ENCODE results near the gene PCYT1A.
"Not testable (repeated sequence)": the region's sequence is repeated elsewhere in the genome, so short reads cannot be mapped to it uniquely, and the experiment has no call there.

Gene PCYT1A

DNA sequence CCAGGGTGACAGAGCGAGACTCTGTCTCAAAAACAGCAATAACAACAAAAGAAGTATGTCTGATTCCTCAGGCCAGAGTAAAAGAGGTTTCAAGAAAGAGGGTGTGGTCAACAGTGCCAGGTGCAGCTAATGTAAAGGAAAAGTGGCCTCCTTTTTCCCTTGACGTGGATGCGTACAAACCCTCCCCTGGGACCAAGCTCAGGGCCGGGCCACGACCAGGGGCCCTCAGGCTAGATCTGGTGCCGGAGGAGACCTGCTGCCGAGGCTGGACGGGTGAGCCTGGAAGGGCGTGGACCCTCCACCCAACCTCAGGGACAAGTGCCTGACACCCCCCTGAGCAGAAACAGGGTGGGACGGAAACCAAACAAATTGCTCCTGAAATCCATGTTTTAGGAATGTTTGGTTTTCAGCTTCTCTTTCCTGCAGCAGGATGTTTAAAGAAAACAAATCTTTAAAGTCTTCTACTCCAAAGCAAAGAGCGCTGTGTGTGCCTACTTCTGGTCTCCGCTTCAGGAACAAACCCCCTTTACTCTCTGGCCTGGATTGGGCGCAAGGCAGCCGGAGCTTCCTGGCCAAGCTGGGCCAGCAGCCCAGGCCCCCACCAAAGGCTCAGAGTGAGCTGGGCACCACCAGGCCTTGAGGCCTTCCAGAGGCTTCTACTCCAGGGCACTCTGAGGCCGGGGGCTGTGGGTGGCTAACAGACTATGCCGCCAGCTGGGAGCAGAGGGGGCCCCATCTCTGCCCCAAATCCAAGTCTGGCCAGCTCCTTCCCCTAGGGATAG lies 97.8 kb downstream of the PCYT1A start:
- no peak for DNase-seq

DNA sequence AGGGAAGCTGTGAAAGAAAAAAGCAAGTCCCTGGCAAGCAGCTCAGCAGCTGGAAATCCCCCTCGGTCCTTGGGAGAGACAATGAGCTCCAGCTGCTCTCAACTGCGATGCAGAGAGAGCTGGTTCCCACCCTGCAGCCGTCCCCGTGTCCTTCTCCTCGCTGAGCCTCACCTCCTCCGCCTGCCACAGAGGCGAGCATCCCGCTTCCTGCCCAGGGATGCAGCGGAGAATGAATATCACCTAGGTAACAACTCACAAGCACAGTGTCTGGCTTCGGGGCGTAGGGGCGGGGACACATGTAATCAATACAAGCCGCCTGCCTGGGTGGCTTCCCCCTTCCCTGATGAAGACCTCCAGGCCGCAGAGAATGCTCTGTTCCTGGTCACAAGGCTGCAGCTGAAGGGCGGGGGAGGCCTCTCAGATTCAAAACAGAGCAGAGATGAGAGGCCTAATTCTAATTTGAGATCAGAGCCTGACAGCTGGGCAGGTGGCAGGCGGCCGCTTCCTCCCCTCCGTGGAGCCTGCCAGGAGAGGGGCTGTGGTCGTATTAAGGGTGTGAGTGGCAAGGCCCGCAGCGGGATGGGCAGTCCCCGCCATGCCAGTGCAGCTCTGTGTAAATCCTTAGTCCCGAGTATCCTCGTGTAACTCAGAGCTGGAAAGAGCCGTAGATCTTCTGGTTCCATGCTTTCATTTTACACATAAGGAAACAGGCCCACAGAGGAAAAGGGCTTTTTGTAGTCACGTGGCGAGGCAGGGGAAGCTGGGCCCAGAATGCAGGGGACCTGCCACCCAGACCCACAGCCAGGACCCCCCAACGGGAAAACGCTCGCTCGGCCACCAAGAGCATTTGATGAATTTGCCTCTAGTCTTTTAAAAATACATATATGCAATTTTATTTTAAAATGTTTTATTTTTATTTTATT lies 100.6 kb downstream of the PCYT1A start:
- no peak for DNase-seq

DNA sequence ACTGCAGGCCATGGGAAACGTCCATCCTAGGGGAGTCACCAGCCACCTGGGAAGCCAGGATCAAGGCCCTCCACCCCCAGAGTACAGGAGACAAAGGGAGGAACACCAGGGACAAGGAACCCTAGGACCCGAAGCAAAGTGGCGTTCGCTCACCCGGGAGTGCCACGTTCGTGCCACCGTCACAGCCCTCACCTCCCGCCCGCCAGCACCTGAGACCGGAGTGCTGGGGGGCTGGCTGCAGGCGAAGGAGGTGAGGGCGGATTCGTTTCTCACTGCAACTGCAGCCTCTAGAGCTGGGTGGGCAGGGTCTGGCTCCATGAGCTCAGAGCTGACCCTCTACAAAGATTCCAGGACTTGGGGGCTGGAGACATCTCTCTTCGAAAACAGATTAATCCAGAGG lies 102.6 kb downstream of the PCYT1A start:
- no peak for DNase-seq

DNA sequence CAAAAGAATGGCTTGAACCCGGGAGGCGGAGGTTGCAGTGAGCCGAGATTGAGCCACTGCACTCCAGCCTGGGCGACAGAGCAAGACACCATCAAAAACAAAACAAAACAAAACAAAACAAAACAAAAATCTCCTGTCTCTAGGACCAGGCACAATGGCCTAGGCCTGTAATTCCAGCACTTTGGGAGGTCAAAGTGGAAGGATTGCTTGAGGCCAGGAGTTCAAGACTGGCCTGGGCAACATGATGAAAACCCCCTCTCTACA lies 103.4 kb downstream of the PCYT1A start:
- not testable (repeated sequence) for DNase-seq

DNA sequence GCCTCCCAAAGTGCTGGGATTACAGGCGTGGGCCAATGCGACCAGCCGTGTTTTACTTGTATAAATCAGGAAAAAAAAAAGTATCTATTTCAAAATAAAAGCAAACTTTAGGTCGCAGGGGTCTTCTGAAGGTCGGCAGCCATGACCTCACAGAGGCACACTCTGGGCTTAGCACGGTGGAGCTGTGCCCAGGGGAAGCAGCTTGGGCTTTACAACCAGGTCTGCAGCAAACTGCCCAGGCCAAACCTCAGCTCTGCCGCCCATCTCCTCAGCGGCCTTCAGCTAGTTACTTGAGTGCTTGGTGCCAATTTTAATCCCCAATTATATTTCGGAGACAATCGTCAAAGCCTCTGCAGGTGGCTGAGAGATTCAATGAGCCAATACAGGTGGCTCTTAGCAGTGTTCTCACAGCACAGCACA lies 106.4 kb downstream of the PCYT1A start:
- DNase-seq: no peak

DNA sequence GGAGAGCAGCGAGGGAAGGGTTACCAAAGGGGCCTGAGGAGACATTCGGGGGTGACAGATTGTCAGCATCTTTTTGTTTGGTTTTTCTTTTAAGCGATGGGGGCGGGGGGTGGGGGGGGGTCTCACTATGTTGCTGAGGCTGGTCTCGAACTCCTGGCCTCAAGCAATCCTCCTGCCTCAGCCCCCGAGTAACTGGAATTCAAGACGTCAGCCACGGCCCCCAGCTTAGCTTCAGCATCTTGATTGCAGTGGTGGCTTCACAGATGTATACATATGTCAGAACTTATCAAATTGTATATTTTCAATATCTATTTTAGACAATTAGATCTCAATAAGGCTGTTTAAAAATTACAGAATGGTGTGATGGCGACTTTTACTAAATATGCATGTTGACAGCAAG lies 107.2 kb downstream of the PCYT1A start:
- DNase-seq: no peak
